ENCODE data around the gene TMEM151A. TPM values are rescaled to one million over a fixed set of nuclear protein-coding genes. Genes with fewer than 3 reads are reported as not detected.

TMEM151A gene
- total RNA-seq, 1 donor from 2014 or later = not detected

DNA sequence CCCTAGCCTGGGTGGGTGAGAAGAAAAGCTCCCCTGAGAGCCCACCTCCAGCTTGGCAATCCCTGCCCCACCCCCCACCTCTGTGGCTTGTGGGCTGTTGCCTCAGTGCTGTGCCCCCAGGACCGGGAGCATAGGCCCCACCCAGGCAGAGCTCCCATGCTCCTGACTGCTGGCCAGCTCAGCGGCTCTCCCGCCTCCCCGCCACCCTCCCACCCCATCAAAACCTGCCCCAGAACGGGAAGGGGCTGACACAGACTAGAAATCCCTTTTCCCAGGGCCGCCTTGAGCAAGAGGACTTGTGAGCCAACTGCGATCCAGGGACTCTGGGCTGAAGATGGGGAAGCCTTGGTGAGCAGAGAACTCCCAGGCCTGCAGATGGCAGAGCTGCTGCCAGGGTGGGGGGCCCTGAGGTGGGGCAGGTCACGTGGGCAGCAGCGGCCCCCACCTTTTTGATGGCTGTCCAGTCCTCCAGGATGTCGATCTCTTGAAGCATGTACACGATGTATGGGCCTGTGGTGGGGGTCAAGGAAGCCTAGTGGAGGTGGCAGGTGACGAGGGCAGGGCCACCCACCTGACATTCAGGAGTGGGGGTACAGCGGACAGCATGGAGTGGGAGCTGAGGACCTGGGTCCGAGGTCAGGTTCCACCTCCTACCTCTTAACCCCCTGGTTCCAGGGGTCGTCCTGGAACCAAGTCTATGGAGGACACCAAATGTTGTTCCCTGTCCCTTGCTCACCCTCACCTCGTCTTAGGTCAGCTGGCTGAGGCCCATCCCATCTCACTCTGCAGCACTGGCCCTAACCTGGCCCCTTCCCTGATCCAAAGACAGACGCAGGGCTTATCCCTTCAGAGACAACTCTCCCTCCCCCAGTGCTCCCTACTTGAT lies 46.8 kb downstream of the TMEM151A start:
- ATAC-seq (ENCODE audit: poor library complexity) (no peak), DNase-seq (peak; percentile 22)
- intact Hi-C loops (cut with DNase I) = no loop called here

DNA sequence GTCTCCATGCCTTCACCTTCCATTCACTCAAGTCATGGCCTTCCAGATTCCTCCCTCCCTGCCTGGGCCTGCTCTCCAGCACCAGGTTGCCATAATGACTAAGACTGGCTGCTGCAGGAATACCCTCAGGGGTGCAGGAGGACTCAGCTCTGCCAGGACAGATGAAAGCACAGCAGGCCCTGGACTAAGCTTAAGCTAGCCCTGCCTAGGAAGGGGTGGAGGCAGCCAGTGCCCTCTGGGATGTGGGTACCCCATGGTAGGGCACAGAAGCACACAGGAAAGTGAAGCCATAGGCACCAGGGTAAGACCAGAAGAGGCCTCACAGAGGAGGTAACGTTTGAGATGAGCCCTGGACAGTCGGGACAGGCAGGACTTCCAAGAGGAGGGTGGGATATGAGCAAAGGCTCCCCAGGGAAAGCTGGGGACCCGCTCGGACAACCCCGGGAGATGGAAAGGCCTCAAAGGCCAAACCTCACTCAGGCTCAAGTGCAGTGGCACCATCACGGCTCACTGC lies 47.5 kb downstream of the TMEM151A start:
- intact Hi-C loops (cut with DNase I) = no loop called here
- DNase-seq = peak; percentile 11
- ATAC-seq (ENCODE audit: poor library complexity) = no peak

GRCh38 chr11:66339686-66340483 lies 48.2 kb downstream of the TMEM151A start:
- DNase-seq (peak; percentile 29), ATAC-seq (ENCODE audit: poor library complexity) (no peak)
- intact Hi-C loops (cut with DNase I) = no loop called here

DNA sequence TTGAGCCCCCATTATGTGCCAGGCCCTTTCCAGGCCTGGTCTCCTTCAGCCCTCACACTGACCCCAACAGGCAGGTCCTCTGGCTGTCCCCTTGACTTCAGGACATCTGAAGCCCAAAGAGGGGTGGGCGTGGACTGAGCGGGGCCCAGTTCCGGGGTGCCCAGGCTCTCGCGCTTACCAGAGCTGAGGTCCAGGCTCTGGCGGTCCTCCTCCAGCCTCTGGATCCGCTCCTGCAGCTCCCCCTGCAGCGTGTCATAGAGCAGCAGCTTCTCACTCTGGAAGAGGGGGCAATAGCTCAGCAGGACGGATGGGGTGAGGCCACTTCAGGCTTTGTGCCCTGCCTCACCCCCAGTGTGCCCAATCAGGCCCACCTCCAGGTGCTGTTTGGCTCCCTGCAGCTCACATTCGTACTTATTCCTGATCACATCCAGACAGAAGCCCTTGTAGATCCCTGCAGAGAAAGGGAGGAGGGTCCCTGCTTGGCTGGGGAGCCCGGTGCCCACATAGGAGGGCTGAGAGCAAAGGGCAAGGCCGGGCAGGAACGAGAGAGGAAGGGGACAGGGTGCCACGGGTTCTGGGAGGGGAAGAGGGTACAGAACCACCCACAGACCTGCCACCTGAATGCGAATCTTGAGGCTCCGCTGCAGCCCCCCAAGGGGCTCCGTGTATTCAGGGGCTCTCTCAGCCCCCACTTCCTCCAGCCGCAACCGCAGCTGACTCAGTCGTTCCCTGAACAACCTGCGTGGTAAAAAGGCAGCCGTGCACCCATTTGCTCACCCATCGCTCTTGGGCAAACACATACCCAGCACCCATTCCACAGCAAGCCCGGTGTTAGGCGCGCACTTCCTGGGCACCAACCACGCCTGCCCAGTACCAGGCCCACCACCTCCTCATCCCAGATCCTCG lies 49.2 kb downstream of the TMEM151A start:
- DNase-seq (peak; percentile 17), ATAC-seq (ENCODE audit: poor library complexity) (no peak)
- intact Hi-C loops (cut with DNase I) = no loop called here

- intact Hi-C loops (cut with DNase I) = no loop called here
- DNase-seq (peak; percentile 35), ATAC-seq (ENCODE audit: poor library complexity) (no peak)
These were observed 49.9 kb downstream of the TMEM151A start for GRCh38 chr11:66341502-66342126.

DNA sequence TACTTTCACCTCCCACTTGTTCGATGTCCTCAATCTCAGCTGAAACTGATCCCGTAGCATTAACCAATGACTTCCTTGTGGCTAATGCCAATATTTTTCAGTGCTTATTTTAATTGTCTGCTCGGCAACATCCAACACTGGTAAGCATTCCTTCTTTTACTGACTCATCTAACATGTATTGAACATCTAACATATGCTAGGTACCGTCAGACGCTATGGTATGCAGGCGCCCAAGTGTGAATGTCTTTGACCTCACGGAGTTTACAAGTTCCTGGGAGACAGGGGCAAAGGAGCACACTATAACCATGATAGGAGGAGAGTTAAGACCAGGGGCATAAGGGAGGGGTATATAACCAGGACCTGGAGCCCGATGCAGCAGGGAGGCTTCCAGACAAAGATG lies 51.5 kb downstream of the TMEM151A start:
- intact Hi-C loops (cut with DNase I) = no loop called here
- no peak for ATAC-seq (ENCODE audit: poor library complexity)
- peak; percentile 8 for DNase-seq

DNA sequence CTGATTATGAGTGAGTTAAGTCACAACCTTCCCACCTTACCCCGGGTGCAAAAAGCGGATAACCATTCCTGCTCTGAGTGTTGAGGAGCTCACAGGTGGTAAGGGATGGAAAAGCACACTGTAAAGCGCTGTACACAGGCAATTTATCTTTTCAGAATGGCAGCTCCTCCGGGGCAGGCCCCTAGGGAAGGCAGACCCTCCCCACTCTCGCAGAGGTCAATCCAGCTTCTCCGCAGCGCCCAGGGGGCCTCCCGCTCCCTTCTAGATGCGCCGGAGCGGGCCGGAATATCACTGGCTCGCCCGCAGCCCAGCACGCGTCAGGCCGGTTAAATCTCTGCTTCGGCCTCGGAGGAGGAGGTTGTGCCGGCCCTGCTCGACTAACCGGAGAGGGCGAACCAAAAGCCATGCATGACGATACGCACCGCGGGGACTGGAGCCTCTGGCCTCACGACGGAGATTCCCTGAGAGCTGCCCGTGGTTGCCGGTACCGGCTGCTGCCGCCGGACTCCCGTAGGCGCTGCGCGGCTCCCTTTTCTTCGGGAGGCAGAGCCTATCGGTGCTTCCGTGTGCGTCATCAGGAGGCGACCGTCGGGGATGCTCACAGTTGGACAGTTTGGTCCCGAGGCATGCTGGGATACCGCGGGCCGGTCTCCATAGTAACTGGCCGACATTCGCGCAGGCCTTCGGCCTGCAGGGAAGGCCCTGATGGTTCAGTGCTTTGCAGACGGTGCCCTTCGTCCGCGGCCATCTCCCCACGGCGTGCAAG lies 53.0 kb downstream of the TMEM151A start, which contains the start of gene BRMS1:
TSS of gene BRMS1 (minus strand) at position 555 of the 766 bp plus-strand sequence. CDS start 2,870 bp downstream, outside the sequence.
- ATAC-seq (ENCODE audit: poor library complexity) (peak; percentile 90), DNase-seq (peak; percentile 100)
- intact Hi-C loops (cut with DNase I) = no loop called here

- intact Hi-C loops (cut with DNase I) = no loop called here
These were observed 53.6 kb downstream of the TMEM151A start for GRCh38 chr11:66345316-66345649.

More at GRCh38 chr11:66345316-66345649, 53.6 kb downstream of the TMEM151A start:
- DNase-seq (no peak), ATAC-seq (ENCODE audit: poor library complexity) (peak; percentile 14)

Other genes starting within 250 kb of the TMEM151A start
- 0.73 TPM for gene GAL3ST3, start 242.7 kb upstream of the TMEM151A start, total RNA-seq
- gene SF3B2, start 239.5 kb upstream of the TMEM151A start, total RNA-seq = 61.2 TPM
- gene PACS1, start 221.6 kb upstream of the TMEM151A start, total RNA-seq = 46.5 TPM
- 30.7 TPM for gene KLC2, start 34.2 kb upstream of the TMEM151A start, total RNA-seq
- gene RAB1B, start 23.3 kb upstream of the TMEM151A start, total RNA-seq = 114 TPM
- gene CNIH2, start 13.7 kb upstream of the TMEM151A start, total RNA-seq = not detected
- gene YIF1A, start 2.8 kb upstream of the TMEM151A start, total RNA-seq = 38.4 TPM
- gene CD248, start 25.1 kb downstream of the TMEM151A start, total RNA-seq = 15.7 TPM
- gene RIN1, start 44.5 kb downstream of the TMEM151A start, total RNA-seq = 1.0 TPM
- gene BRMS1, start 53.2 kb downstream of the TMEM151A start, total RNA-seq = 15.1 TPM
- gene B4GAT1, start 55.7 kb downstream of the TMEM151A start, total RNA-seq = 51.3 TPM
- 16.3 TPM for gene SLC29A2, start 79.9 kb downstream of the TMEM151A start, total RNA-seq
- gene NPAS4, start 129.1 kb downstream of the TMEM151A start, total RNA-seq = not detected
- gene MRPL11, start 147.0 kb downstream of the TMEM151A start, total RNA-seq = 52.6 TPM
- 8.9 TPM for gene PELI3, start 175.0 kb downstream of the TMEM151A start, total RNA-seq
- gene DPP3, start 188.5 kb downstream of the TMEM151A start, total RNA-seq = 11.1 TPM
- gene BBS1, start 218.7 kb downstream of the TMEM151A start, total RNA-seq = 12.1 TPM